Ishikawa (cell line): ENCODE data around the gene POP4.

ENCODE experiments used
- CEBPB ChIP-seq: IDR thresholded peaks from 2 replicates; pipeline ENCODE4 v1.6.1; 2012
- CREB1 ChIP-seq: IDR thresholded peaks from 2 replicates; pipeline ENCODE4 v1.6.1; 2012; ENCODE audit warnings: low read depth
- EGR1 ChIP-seq: IDR thresholded peaks from 2 replicates; pipeline ENCODE4 v1.6.1; 2012
- EP300 ChIP-seq: IDR thresholded peaks from 2 replicates; pipeline ENCODE4 v1.6.1; 2012; ENCODE audit warnings: borderline replicate concordance
- FOXM1 ChIP-seq: IDR thresholded peaks from 2 replicates; pipeline ENCODE4 v1.6.1; 2012; ENCODE audit warnings: low read depth, borderline replicate concordance
- MAX ChIP-seq: IDR thresholded peaks from 2 replicates; pipeline ENCODE4 v1.6.1; 2012
- NFIC ChIP-seq: IDR thresholded peaks from 2 replicates; pipeline ENCODE4 v1.6.1; 2012
- RAD21 ChIP-seq: IDR thresholded peaks from 2 replicates; pipeline ENCODE4 v1.6.1; 2012; ENCODE audit warnings: low read depth
- TAF1 ChIP-seq: IDR thresholded peaks from 2 replicates; pipeline ENCODE4 v1.6.1; 2012; ENCODE audit warnings: low read depth, mild to moderate bottlenecking
- TCF12 ChIP-seq: IDR thresholded peaks from 2 replicates; pipeline ENCODE4 v1.6.1; 2012; ENCODE audit warnings: low read depth
- TEAD4 ChIP-seq: IDR thresholded peaks from 2 replicates; pipeline ENCODE4 v1.6.1; 2012
- USF1 ChIP-seq: IDR thresholded peaks from 2 replicates; pipeline ENCODE4 v1.6.1; 2012
- YY1 ChIP-seq: IDR thresholded peaks from 2 replicates; pipeline ENCODE4 v1.6.1; 2012; ENCODE audit warnings: low read depth
- ZBTB7A ChIP-seq: IDR thresholded peaks from 2 replicates; pipeline ENCODE4 v1.6.1; 2012; ENCODE audit warnings: low read depth
- TF ChIP-seq, protein P1 (sequence below): IDR thresholded peaks from 2 replicates; pipeline ENCODE4 v1.6.1; 2012; ENCODE audit warnings: low read depth, mild to moderate bottlenecking

The POP4 gene

DNA sequence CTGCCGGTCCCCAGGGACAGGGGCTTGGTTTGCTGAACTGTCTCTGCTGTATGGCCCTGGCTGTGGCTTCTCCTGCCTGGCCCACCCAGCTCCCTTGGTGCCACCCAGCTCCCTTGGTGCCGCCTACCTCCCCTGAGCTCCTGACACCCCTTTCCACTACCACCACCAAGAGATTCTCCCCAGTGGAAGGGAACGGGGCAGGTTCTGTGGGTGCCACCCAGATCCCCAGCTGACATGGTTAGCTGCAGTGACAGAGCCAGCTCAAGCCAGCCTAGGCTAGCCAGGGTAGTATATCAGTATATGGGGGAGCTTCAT is 28.5 kb upstream of the POP4 start:
- TF ChIP-seq TAF1 (no peak), USF1 (no peak), NFIC (no peak), EP300 (no peak)

DNA sequence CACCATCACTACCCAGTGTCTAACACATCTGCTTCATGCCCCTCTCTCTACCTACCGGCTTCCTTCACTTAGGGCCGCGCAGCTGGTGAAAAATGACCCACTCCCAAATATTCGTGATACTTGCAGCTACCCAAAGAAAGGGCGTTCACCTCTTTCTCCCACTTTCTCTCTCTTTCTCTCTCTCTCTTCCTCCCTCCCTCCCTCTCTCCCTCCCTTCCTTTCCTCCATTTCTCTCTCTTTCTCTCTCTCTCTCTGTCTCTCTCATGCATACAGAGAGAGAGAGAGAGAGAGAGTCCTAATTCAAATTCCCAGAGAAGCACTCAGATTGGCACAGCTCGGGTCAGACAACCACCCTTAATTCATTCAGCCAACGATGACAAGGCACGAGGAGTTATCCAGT is 27.7 kb upstream of the POP4 start:
- TF ChIP-seq TEAD4 (no peak), CREB1 (no peak), NFIC (no peak)
- TF ChIP-seq, protein P1, sequence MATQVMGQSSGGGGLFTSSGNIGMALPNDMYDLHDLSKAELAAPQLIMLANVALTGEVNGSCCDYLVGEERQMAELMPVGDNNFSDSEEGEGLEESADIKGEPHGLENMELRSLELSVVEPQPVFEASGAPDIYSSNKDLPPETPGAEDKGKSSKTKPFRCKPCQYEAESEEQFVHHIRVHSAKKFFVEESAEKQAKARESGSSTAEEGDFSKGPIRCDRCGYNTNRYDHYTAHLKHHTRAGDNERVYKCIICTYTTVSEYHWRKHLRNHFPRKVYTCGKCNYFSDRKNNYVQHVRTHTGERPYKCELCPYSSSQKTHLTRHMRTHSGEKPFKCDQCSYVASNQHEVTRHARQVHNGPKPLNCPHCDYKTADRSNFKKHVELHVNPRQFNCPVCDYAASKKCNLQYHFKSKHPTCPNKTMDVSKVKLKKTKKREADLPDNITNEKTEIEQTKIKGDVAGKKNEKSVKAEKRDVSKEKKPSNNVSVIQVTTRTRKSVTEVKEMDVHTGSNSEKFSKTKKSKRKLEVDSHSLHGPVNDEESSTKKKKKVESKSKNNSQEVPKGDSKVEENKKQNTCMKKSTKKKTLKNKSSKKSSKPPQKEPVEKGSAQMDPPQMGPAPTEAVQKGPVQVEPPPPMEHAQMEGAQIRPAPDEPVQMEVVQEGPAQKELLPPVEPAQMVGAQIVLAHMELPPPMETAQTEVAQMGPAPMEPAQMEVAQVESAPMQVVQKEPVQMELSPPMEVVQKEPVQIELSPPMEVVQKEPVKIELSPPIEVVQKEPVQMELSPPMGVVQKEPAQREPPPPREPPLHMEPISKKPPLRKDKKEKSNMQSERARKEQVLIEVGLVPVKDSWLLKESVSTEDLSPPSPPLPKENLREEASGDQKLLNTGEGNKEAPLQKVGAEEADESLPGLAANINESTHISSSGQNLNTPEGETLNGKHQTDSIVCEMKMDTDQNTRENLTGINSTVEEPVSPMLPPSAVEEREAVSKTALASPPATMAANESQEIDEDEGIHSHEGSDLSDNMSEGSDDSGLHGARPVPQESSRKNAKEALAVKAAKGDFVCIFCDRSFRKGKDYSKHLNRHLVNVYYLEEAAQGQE, result no peak

GRCh38 chr19:29579308-29579910 is 26.7 kb upstream of the POP4 start:
- no peak for TF ChIP-seq EGR1
- TF ChIP-seq USF1, result no peak
- TF ChIP-seq YY1, result no peak
- TF ChIP-seq ZBTB7A, result no peak
- no peak for TF ChIP-seq RAD21
- TF ChIP-seq TEAD4, result no peak

GRCh38 chr19:29581398-29581797 is 24.7 kb upstream of the POP4 start:
- no peak for TF ChIP-seq YY1
- TF ChIP-seq TAF1, result no peak
- TF ChIP-seq TEAD4, result no peak
- no peak for TF ChIP-seq ZBTB7A
- TF ChIP-seq TCF12, result no peak
- no peak for TF ChIP-seq CEBPB
- TF ChIP-seq EP300, result no peak
- no peak for TF ChIP-seq EGR1
- no peak for TF ChIP-seq FOXM1
- TF ChIP-seq NFIC, result no peak
- no peak for TF ChIP-seq CREB1
- no peak for TF ChIP-seq MAX

GRCh38 chr19:29583196-29583999 is 22.7 kb upstream of the POP4 start:
- TF ChIP-seq MAX, result no peak
- TF ChIP-seq CEBPB, result no peak
- TF ChIP-seq, protein P1, result no peak
- no peak for TF ChIP-seq NFIC
- TF ChIP-seq RAD21, result no peak
- TF ChIP-seq FOXM1, result no peak
- TF ChIP-seq EGR1, result no peak
- TF ChIP-seq ZBTB7A, result no peak
- TF ChIP-seq TEAD4, result no peak

DNA sequence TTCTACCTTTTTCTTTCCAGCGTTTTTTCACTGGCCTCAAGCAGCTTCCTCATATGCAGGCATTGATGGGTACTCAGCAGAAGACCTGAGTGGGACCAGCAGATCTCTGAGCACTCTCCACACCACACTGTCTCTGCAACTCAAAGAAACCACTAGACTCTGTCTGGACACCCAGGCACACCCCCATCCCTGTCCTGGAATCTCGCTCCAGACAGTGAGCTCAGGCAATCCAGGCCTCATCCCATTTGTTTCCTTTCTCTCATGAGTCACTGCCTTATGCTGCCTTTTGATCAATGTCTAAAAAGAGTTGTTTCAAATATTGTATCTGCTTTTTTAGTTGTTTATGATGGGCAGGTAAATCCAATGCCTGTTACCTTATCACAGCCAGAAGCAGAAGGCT is 19.7 kb upstream of the POP4 start:
- TF ChIP-seq CREB1, result no peak

- TF ChIP-seq CREB1, result no peak
- TF ChIP-seq MAX, result no peak
- no peak for TF ChIP-seq NFIC
- no peak for TF ChIP-seq YY1
- TF ChIP-seq CEBPB, result no peak
- TF ChIP-seq EGR1, result no peak
- TF ChIP-seq TAF1, result no peak
Observed at GRCh38 chr19:29587059-29587458, 19.0 kb upstream of the POP4 start.
